ENCODE data around the gene HEBP2. TPM values are rescaled to one million over a fixed set of nuclear protein-coding genes. Genes with fewer than 3 reads are reported as not detected.

Gene HEBP2
- total RNA-seq, 4 donors from 2014 or later, result 141 to 195 (median 162) TPM

DNA sequence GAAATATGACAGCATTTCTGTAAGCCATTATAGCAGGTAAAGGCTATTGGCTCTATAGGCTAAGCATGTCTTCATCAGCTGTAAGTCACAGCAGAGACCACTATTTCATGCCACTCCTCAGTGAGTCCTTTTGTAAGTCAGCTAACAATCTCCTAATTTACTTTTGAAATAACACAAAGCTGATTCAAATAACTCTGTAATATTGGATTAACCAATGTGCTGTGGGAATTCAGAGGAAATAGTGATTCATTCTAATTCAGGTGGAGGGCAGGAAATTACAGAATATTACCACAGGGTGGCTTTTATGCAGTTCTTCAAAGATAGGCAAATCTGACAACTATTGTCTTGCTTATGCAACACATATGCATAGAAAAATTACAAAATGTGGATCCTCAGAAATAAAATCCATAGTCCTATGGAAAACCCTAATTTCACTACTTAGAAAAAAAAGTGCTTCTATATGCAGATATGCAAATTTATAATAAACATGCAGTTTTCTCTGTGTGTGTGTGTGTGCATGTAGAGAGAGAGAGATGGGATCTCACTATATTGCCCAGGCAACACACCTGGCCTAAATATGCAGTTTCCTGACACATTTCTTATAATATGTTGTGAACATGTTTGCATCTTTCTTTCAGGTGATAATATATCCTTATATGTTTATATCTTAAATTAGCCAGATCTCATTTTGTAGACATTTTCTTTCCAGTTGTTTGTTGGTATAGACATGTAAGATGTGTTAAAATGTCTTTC, 31.1 kb upstream of the HEBP2 start:
- no peak overlapping the region for H3K4me3 ChIP-seq (ENCODE audit: low read depth, poor library complexity, severe bottlenecking)
- intact Hi-C loops (cut with DNase I; ENCODE audit: low total_unique reads), result no loop called here
- TF ChIP-seq POLR2A (IDR thresholded peaks at IDR 0.05), result no peak
- TF ChIP-seq, protein P1, sequence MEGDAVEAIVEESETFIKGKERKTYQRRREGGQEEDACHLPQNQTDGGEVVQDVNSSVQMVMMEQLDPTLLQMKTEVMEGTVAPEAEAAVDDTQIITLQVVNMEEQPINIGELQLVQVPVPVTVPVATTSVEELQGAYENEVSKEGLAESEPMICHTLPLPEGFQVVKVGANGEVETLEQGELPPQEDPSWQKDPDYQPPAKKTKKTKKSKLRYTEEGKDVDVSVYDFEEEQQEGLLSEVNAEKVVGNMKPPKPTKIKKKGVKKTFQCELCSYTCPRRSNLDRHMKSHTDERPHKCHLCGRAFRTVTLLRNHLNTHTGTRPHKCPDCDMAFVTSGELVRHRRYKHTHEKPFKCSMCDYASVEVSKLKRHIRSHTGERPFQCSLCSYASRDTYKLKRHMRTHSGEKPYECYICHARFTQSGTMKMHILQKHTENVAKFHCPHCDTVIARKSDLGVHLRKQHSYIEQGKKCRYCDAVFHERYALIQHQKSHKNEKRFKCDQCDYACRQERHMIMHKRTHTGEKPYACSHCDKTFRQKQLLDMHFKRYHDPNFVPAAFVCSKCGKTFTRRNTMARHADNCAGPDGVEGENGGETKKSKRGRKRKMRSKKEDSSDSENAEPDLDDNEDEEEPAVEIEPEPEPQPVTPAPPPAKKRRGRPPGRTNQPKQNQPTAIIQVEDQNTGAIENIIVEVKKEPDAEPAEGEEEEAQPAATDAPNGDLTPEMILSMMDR (IDR thresholded peaks at IDR 0.05), result no peak

DNA sequence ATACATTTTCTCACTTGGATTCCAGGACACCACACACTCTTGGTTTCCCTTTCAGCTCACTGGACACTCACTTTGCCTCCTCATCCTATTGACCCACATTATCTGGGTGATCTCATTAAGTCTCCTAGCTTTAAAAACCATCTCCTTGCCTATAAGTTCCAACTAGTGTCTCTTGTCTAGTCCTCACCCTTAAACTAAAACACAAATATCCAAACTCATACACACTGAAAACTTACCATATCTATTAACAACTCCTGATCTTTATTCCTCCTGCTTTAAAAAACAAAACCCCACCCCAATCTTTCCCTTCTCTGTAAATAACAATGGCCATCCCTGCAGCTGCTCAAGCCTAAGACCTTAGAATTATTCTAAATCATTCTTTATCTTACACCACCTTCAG, 29.8 kb upstream of the HEBP2 start:
- TF ChIP-seq POLR2A (IDR thresholded peaks at IDR 0.05), result no peak
- TF ChIP-seq, protein P1 (IDR thresholded peaks at IDR 0.05), result no peak
- intact Hi-C loops (cut with DNase I; ENCODE audit: low total_unique reads), result no loop called here
- no peak overlapping the region for H3K4me3 ChIP-seq (ENCODE audit: low read depth, poor library complexity, severe bottlenecking)
- no peak for DNase-seq (ENCODE audit: low spot score in 2 of 2)

More for the DNA sequence above, 31.1 kb upstream of the HEBP2 start:
- DNase-seq (ENCODE audit: low spot score in 2 of 2), result no peak

DNA sequence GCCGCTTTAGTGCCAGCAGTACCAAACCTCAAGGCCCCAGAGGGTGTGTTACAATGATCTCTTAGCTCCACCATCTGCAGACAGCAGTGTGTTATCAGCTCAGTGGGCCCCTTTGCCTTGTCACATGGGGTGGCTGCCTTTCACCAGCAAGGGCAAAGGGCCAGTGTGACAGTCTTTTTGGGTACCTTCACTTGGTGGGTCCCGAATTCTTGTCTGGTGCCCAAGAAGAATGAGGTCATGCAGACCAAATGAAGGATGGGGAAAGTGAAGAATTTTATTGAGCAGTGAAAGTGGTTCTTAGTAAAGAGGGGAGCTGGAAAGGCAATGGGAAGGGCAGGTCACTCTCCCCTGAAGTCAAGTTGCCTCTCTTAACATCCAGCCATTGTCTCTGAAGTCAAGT, 29.2 kb upstream of the HEBP2 start:
- no peak overlapping the region for H3K4me3 ChIP-seq (ENCODE audit: low read depth, poor library complexity, severe bottlenecking)
- no peak for TF ChIP-seq POLR2A (IDR thresholded peaks at IDR 0.05)
- TF ChIP-seq, protein P1 (IDR thresholded peaks at IDR 0.05), result no peak
- DNase-seq (ENCODE audit: low spot score in 2 of 2), result no peak
- WGBS, 2 donors, result 92 to 95% methylated on average over 2 of the region's 2 CpGs
- intact Hi-C loops (cut with DNase I; ENCODE audit: low total_unique reads), result no loop called here

DNA sequence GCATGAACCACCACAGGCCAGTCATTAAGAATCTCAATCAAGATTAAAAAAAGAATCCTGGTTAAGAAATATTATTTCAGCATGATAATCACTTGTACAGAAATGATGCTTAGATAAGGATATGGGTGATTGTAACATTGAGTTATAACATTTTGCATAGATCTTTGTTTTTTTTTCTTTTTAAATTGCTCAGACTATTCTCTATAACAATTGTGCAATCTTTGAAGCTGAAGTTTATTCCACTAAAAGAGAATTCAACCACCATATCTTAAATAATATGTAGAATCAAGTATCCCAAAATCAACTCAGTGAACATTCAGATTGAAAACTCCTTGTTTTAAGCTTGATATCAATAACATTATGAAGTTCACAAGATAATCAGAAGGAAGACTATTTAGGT, 27.0 kb upstream of the HEBP2 start:
- intact Hi-C loops (cut with DNase I; ENCODE audit: low total_unique reads), result no loop called here
- no peak overlapping the region for H3K4me3 ChIP-seq (ENCODE audit: low read depth, poor library complexity, severe bottlenecking)
- TF ChIP-seq POLR2A (IDR thresholded peaks at IDR 0.05), result no peak
- no peak for DNase-seq (ENCODE audit: low spot score in 2 of 2)

DNA sequence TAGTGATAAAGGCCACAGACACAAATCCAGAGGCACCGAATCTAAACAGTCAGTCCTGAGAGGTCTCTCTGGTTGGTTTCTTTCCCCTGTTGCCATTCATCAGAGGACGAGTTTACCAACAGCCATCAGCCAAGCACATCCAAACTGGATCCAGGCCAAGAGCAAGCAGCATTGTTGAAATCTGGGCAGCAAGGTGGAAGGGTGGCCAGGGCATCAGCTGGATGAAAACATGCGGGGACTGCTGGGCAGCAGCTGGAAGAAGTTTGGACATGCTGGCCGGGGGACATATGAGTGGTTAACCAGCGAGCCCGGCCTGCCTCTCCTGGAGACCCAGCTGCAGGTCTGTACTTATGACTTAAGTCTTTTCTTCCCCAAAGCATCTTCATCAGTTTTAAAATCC, 26.2 kb upstream of the HEBP2 start, which contains the start of gene SMIM28:
Gene SMIM28 (plus strand): TSS at position 62 of the 400 bp plus-strand sequence. CDS start 168 bp downstream, at position 230.
- WGBS, 2 donors, result 75 to 87% methylated on average over 6 of the region's 6 CpGs
- intact Hi-C loops (cut with DNase I; ENCODE audit: low total_unique reads), result no loop called here
- no peak for TF ChIP-seq POLR2A (IDR thresholded peaks at IDR 0.05)
- TF ChIP-seq, protein P1 (IDR thresholded peaks at IDR 0.05), result no peak
- DNase-seq (ENCODE audit: low spot score in 2 of 2), result no peak
- H3K4me3 ChIP-seq (ENCODE audit: low read depth, poor library complexity, severe bottlenecking), result no peak within 1 kb of the TSS

DNA sequence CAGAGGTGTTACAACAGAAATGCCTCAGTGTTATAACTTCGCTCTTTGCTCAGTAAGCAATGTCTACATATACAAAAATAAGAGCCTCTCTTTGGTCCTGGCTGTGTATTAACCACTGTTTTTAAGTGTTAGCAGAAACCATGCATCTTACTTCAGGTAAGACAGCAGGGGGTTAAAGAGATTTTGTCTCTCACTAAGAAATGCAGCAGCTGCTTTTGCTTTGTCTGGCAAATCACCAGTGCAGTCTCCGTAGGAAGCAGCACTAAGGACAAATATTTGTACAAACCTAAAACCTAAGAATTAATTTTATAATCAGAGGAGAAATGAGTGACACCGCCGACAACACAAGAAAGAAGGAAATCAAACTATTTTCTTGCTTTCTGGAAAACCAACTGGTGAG, 25.6 kb upstream of the HEBP2 start:
- WGBS, 2 donors, result 75 to 86% methylated on average over 4 of the region's 4 CpGs
- DNase-seq (ENCODE audit: low spot score in 2 of 2), result no peak

More for the DNA sequence above, 25.6 kb upstream of the HEBP2 start:
- TF ChIP-seq POLR2A (IDR thresholded peaks at IDR 0.05), result no peak
- TF ChIP-seq, protein P1 (IDR thresholded peaks at IDR 0.05), result no peak
- H3K4me3 ChIP-seq (ENCODE audit: low read depth, poor library complexity, severe bottlenecking), result no peak overlapping the region
- intact Hi-C loops (cut with DNase I; ENCODE audit: low total_unique reads), result no loop called here

Measured in lower leg skin (tissue), 4 donors.